Neural cell (in vitro differentiated cells): ENCODE results near the gene OXSR1.

Experiments used
- EZH2 ChIP-seq: fragments of 200-600, 300-800 bp; shearing (Covaris generic), sonication (generic); IDR thresholded peaks from 2 replicates; pipeline ENCODE4 v1.6.1; 2014; ENCODE audit warnings: antibody characterized with exemption, low read length, borderline replicate concordance, mild to moderate bottlenecking; ENCODE audit not compliant: insufficient read depth, poor library complexity, severe bottlenecking
- MXI1 ChIP-seq: fragments of 450-650 bp; conservative IDR thresholded peaks from 2 replicates; pipeline ENCODE4 v1.6.1; 2014; ENCODE audit warnings: antibody characterized with exemption, mild to moderate bottlenecking; ENCODE audit not compliant: poor library complexity, severe bottlenecking
- POLR2AphosphoS5 ChIP-seq: IDR thresholded peaks from 2 replicates; pipeline ENCODE4 v1.6.1; 2012

GRCh38 chr3:38122712-38123290 lies 42.5 kb upstream of the OXSR1 start:
- TF ChIP-seq POLR2AphosphoS5 = no peak
- no peak for TF ChIP-seq MXI1
- no peak for TF ChIP-seq EZH2
